PFSK-1 (cell line): ENCODE results near the gene DYNLT5.

Experiments used
- POLR2AphosphoS5 ChIP-seq: IDR thresholded peaks from 2 replicates; pipeline ENCODE4 v1.6.1; 2012; ENCODE audit warnings: low read depth, mild to moderate bottlenecking, control low read depth, low read length, moderate library complexity
- TAF1 ChIP-seq: IDR thresholded peaks from 2 replicates; pipeline ENCODE4 v1.6.1; 2012; ENCODE audit warnings: low read length, control low read depth, borderline replicate concordance; ENCODE audit not compliant: insufficient read depth

- TF ChIP-seq TAF1 (no peak), POLR2AphosphoS5 (no peak)
Measured at GRCh38 chr1:66770694-66771093, 18.4 kb downstream of the DYNLT5 start.
